GM23248 (cell line): ENCODE data around the gene ATG16L2. TPM values are rescaled to one million over a fixed set of nuclear protein-coding genes. Genes with fewer than 3 reads are reported as not detected.

Source experiments
- DNase-seq: peaks from one replicate; pipeline ENCODE4 v3.0.0-alpha.2; 2015
- H2AFZ ChIP-seq: fragments of 200-600 bp; sonication (generic); 2 replicates; pipeline ENCODE4 v1.6.1; 2016; ENCODE audit warnings: antibody characterized with exemption
- H3F3A ChIP-seq: fragments of 200-600 bp; sonication (generic); 2 replicates; pipeline ENCODE4 v1.6.1; 2016; ENCODE audit warnings: mild to moderate bottlenecking, antibody characterized with exemption, mixed run types; ENCODE audit not compliant: insufficient read depth
- H3K27ac ChIP-seq: fragments of 200-600 bp; sonication (generic); 2 replicates; pipeline ENCODE4 v1.5.1; 2016; ENCODE audit warnings: mild to moderate bottlenecking
- H3K27me3 ChIP-seq: fragments of 200-600 bp; sonication (generic); replicated peaks from 2 replicates; pipeline ENCODE4 v1.6.1; 2016; ENCODE audit warnings: mild to moderate bottlenecking; ENCODE audit not compliant: insufficient read depth
- H3K36me3 ChIP-seq: fragments of 200-600 bp; sonication (generic); 2 replicates; pipeline ENCODE4 v1.6.1; 2016; ENCODE audit warnings: low read depth, mild to moderate bottlenecking
- H3K4me1 ChIP-seq: fragments of 200-600 bp; sonication (generic); 2 replicates; pipeline ENCODE4 v1.6.1; 2016; ENCODE audit warnings: mild to moderate bottlenecking; ENCODE audit not compliant: insufficient read depth
- H3K4me2 ChIP-seq: fragments of 200-600 bp; sonication (generic); one replicate; pipeline ENCODE4 v1.6.1; 2016; ENCODE audit warnings: mild to moderate bottlenecking; ENCODE audit not compliant: unreplicated experiment
- H3K4me3 ChIP-seq: fragments of 200-600 bp; sonication (generic); 2 replicates; pipeline ENCODE4 v1.5.1; 2016; ENCODE audit warnings: mild to moderate bottlenecking
- H3K79me2 ChIP-seq: fragments of 200-600 bp; sonication (generic); 2 replicates; pipeline ENCODE4 v1.6.1; 2016; ENCODE audit warnings: mild to moderate bottlenecking; ENCODE audit not compliant: insufficient read depth
- H3K9ac ChIP-seq: fragments of 200-600 bp; sonication (generic); 2 replicates; pipeline ENCODE4 v1.6.1; 2016; ENCODE audit warnings: mild to moderate bottlenecking
- H3K9me2 ChIP-seq: fragments of 200-600 bp; sonication (generic); 2 replicates; pipeline ENCODE4 v1.6.1; 2016; ENCODE audit warnings: mixed run types, mild to moderate bottlenecking, moderate library complexity; ENCODE audit not compliant: insufficient read depth
- H3K9me3 ChIP-seq: fragments of 200-600 bp; sonication (generic); one replicate; pipeline ENCODE4 v1.6.1; 2017; ENCODE audit warnings: low read depth
- H4K20me1 ChIP-seq: fragments of 200-600 bp; sonication (generic); 2 replicates; pipeline ENCODE4 v1.6.0; 2016; ENCODE audit not compliant: insufficient read depth
- EZH2 ChIP-seq: fragments of 200-600 bp; sonication (generic); IDR thresholded peaks from 2 replicates; pipeline ENCODE4 v1.6.1; 2018; ENCODE audit warnings: antibody characterized with exemption, mild to moderate bottlenecking; ENCODE audit not compliant: insufficient read depth, poor library complexity, severe bottlenecking
- EZH2phosphoT487 ChIP-seq: fragments of 200-600 bp; sonication (generic); IDR thresholded peaks from 2 replicates; pipeline ENCODE4 v1.6.1; 2018; ENCODE audit warnings: antibody characterized with exemption, moderate library complexity, mild to moderate bottlenecking, low read depth; ENCODE audit not compliant: insufficient read depth
- WGBS, 2 experiments: methylation state at CpG; one replicate each; pipeline ENCODE4 v1.1.6; 2015 to 2017; ENCODE audit warnings: low lambda C conversion rate in 2 of 2, low coverage in 1 of 2; ENCODE audit errors: missing lambda C conversion rate in 2 of 2; 5-methylcytosine and 5-hydroxymethylcytosine counted together
- in situ Hi-C: fragments of 300-500 bp; cut with MboI; formaldehyde crosslinking; loops from 2 replicates; pipeline ENCODE4 v1.15.0; 2020
- polyA plus RNA-seq: library from polyadenylated mRNA; unstranded; fragments of >200 nt; fragmentation: Nextera tagmentation; extraction: Ambion mirVana; gene quantifications from 2 replicates; pipeline ENCODE4 v1.2.1, GENCODE V29; 2016
- total RNA-seq: library from RNA; depleted of rRNA; stranded (reverse); fragments of >200 nt; shearing (Covaris generic); gene quantifications from 2 replicates; pipeline ENCODE4 v1.2.3, GENCODE V29; 2014

ATG16L2 gene
- total and polyA plus RNA-seq, 2 experiments from 2014 or later: 12.3 to 14.3 TPM

DNA sequence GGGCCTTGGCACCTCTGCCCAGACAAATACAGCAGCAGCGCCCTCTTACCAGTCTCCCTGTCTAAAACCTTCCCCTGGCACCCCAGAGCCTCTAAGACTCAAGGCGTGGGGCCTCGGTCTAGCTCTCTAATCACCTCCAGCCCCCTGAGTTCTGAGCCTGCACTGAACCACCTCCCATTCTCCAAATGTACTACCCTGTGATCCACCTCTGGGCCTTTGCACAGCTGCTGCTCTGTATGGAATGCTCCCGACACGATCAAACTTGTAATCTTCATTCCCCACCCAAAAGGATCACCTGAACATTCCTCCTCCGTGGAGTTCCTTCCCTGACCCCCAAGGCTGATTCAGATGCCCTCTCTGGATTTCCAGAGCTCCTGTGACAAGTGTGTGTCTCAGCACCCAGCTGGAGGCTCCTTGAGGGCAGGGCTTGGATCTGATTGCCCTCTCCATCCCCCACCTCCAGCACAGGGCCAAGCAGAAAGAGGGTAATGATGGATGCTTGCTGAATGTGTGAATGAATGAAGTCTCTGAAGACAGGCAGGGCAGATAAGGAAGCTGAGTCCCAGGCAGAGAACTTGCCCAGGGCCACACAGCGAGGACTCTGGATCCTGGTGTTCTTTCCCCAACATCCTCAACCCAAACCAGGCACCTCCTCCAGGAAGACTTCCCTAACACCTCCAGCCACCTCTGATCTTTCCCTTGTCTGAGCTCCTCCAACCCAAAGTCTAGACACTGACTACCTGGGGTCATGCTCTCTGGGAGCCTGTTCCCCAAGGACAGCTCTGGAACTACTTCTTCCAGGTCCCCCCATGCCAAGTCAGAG is 38.7 kb upstream of the ATG16L2 start:
- Histone ChIP-seq H3K36me3 (no peaks in the 10 kb centered on the region), H2AFZ (no peak overlapping the region), H3K4me1 (peaks cover 16% of the 10 kb centered on the region), H3K4me3 (no peak overlapping the region), H3K27ac (no peak overlapping the region), H3K9ac (no peak overlapping the region), H3F3A (peaks cover 13% of the 10 kb centered on the region), H3K9me3 (no peaks in the 10 kb centered on the region), H4K20me1 (no peaks in the 10 kb centered on the region), H3K79me2 (no peaks in the 10 kb centered on the region), H3K9me2 (no peaks in the 10 kb centered on the region), H3K27me3 (no peaks in the 10 kb centered on the region), H3K4me2 (no peak overlapping the region)
- 89% methylated on average over 7 of the region's 7 CpGs for WGBS, 2 experiments
- no peak for DNase-seq
- in situ Hi-C loops: no loop called here
- TF ChIP-seq EZH2phosphoT487 (no peak), EZH2 (no peak)

DNA sequence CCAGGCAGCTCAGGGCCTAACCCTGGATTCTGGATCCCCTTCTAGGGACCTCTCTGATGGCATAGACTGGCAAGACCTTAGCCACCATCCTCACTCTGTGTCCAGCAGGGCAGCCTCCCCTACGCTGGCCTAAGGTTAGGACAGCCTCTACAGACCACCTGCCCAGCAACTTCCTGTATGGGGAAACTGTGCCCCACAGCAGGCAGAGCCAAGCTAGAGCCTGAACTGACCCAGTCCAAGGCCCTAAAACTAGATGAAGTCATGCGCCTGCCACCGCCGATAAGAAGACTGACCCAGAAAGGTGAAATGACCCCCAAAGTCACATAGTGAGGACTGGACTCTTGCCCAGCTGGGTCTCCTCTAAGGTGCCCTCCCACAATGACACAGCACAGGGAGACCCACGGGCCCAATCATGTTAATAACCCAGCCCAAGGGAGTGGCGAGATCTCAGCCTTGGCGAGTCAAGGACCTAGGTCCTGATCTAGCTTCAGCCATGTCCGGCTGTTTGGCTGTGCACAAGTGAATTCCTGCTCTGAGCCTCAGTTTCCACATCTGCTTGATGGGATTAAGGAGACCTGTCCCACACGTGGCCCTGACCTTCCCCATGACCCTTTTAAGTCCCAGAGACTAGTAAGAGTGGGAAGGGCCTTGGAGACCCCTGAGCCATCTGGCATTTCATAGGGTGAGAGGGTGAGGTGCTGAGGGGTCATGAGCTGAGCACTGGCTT is 37.9 kb upstream of the ATG16L2 start:
- Histone ChIP-seq H3K27ac (no peak overlapping the region), H3K36me3 (no peaks in the 10 kb centered on the region), H3K9me2 (no peaks in the 10 kb centered on the region), H3K9me3 (no peaks in the 10 kb centered on the region), H3K4me2 (no peak overlapping the region), H3K9ac (no peak overlapping the region), H4K20me1 (no peaks in the 10 kb centered on the region), H3K4me3 (no peak overlapping the region), H3K4me1 (peaks cover 16% of the 10 kb centered on the region), H3F3A (peaks cover 13% of the 10 kb centered on the region), H2AFZ (no peak overlapping the region), H3K79me2 (no peaks in the 10 kb centered on the region), H3K27me3 (no peaks in the 10 kb centered on the region)
- TF ChIP-seq EZH2: no peak
- no peak for TF ChIP-seq EZH2phosphoT487
- no peak for DNase-seq
- in situ Hi-C loops: no loop called here
- WGBS, 2 experiments: 96 to 97% methylated on average over 9 of the region's 9 CpGs

DNA sequence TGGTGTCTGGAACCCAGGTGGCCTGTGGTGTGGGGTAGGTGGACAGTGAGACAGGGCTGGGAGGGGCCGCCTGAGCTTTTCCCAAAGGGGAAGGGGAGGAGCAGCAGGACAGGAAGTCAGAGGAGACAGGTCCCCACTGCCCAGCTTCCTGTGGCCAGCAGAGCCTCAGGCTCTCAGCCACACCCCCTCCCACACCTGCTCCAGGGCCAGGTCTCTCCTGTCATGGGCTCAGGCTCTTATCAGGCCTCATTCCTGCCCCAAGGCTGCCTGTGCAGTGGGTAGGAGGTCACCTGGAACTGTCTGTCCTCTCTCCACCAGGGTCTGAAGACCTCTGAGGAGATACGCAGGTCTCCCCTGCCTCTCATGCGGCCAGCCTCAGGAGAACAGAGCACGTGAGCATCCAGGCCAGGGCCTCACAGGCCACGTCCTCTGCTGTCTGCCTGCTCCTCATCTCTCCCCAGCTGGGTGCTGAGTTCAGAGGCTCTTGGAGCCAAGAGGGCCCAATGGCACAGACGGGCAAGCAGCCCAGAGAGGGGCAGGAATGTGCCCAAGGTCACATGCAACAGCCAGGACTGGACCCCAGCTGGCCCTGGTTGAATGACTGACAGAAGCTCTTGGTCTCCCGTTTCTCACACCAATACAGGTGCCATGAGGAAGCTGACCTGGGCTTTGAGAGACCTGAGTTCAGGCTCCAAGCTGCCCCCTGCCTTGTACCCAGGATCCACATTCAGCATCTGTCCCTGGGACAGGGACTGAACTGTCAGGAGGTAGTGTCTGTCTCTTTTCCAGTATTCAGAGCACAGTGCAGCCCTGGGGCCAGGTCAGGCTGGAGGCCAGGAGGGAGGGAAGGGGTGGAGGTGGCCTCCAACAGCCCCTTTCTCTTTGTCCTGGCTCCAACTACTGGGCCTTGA is 37.1 kb upstream of the ATG16L2 start:
- H3K4me3 ChIP-seq: no peak overlapping the region
- H4K20me1 ChIP-seq: no peaks in the 10 kb centered on the region
- no peaks in the 10 kb centered on the region for H3K79me2 ChIP-seq
- no peaks in the 10 kb centered on the region for H3K9me3 ChIP-seq
- H3K27me3 ChIP-seq: no peaks in the 10 kb centered on the region
- no peak overlapping the region for H3K9ac ChIP-seq
- H3K36me3 ChIP-seq: no peaks in the 10 kb centered on the region
- TF ChIP-seq EZH2 (no peak), EZH2phosphoT487 (no peak)
- in situ Hi-C loops: no loop called here
- H3K27ac ChIP-seq: no peak overlapping the region
- H3F3A ChIP-seq: peaks cover 13% of the 10 kb centered on the region
- peaks cover 13% of the 10 kb centered on the region for H3K4me1 ChIP-seq
- 80 to 85% methylated on average over 7 of the region's 7 CpGs for WGBS, 2 experiments
- no peaks in the 10 kb centered on the region for H3K9me2 ChIP-seq
- no peak for DNase-seq
- H3K4me2 ChIP-seq: no peak overlapping the region
- no peak overlapping the region for H2AFZ ChIP-seq

- Histone ChIP-seq H3K36me3 (no peaks in the 10 kb centered on the region), H3K4me1 (peaks cover 10% of the 10 kb centered on the region), H3K79me2 (no peaks in the 10 kb centered on the region), H3K9ac (no peak overlapping the region), H4K20me1 (no peaks in the 10 kb centered on the region), H3K27me3 (no peaks in the 10 kb centered on the region), H2AFZ (no peak overlapping the region), H3K27ac (no peak overlapping the region), H3K9me2 (no peaks in the 10 kb centered on the region), H3F3A (peaks cover 11% of the 10 kb centered on the region), H3K4me3 (no peak overlapping the region), H3K9me3 (no peaks in the 10 kb centered on the region), H3K4me2 (no peak overlapping the region)
- TF ChIP-seq EZH2 (no peak), EZH2phosphoT487 (no peak)
- no peak for DNase-seq
- in situ Hi-C loops: no loop called here
- 93 to 95% methylated on average over 5 of the region's 5 CpGs for WGBS, 2 experiments
Observed at GRCh38 chr11:72777755-72778278, 36.4 kb upstream of the ATG16L2 start.
